HG03575 (cell line): Measurements from ENCODE around the gene RAB8B.

Source experiments
- ATAC-seq: cut with Tn5 transposase; IDR thresholded peaks from one replicate; pipeline ENCODE4 v1.9.1; 2021; ENCODE audit not compliant: unreplicated experiment, insufficient number of reproducible peaks, low FRiP score; ENCODE audit errors: extremely low read depth

RAB8B gene

GRCh38 chr15:63252292-63252691, 62.9 kb downstream of the RAB8B start:
- ATAC-seq = no peak

- ATAC-seq = no peak
Measured at GRCh38 chr15:63254991-63255390, 65.6 kb downstream of the RAB8B start.

GRCh38 chr15:63255489-63255990, 66.1 kb downstream of the RAB8B start:
- ATAC-seq = no peak

- ATAC-seq = no peak
Measured at GRCh38 chr15:63256433-63257274, 67.2 kb downstream of the RAB8B start.

GRCh38 chr15:63258658-63259057, 69.3 kb downstream of the RAB8B start:
- no peak for ATAC-seq

- ATAC-seq = no peak
Measured at GRCh38 chr15:63260791-63261190, 71.4 kb downstream of the RAB8B start.

GRCh38 chr15:63261311-63261710, 71.9 kb downstream of the RAB8B start:
- ATAC-seq = no peak

- no peak for ATAC-seq
Measured at GRCh38 chr15:63263519-63263918, 74.1 kb downstream of the RAB8B start.

- no peak for ATAC-seq
Measured at GRCh38 chr15:63264688-63265293, 75.4 kb downstream of the RAB8B start.

- ATAC-seq = no peak
Measured at GRCh38 chr15:63274427-63274826, 85.0 kb downstream of the RAB8B start.

- ATAC-seq = no peak
Measured at GRCh38 chr15:63276342-63277037, 87.1 kb downstream of the RAB8B start.

- no peak for ATAC-seq
Measured at GRCh38 chr15:63277038-63277892, 87.9 kb downstream of the RAB8B start, which contains the start of gene APH1B. Gene APH1B, plus strand, starts transcription at chr15:63277605. Its CDS starts 19 bp downstream, at chr15:63277624.

GRCh38 chr15:63277893-63278456, 88.6 kb downstream of the RAB8B start:
- no peak for ATAC-seq

GRCh38 chr15:63283126-63283525, 93.7 kb downstream of the RAB8B start:
- no peak for ATAC-seq

GRCh38 chr15:63284335-63284734, 94.9 kb downstream of the RAB8B start:
- ATAC-seq = no peak

- no peak for ATAC-seq
Measured at GRCh38 chr15:63287109-63287508, 97.7 kb downstream of the RAB8B start.

- ATAC-seq = no peak
Measured at GRCh38 chr15:63288342-63288741, 98.9 kb downstream of the RAB8B start.

- ATAC-seq = no peak
Measured at GRCh38 chr15:63288778-63289378, 99.5 kb downstream of the RAB8B start.
